ENCODE results near the gene TTC9C.
"Not testable (repeated sequence)": the region's sequence is repeated elsewhere in the genome, so short reads cannot be mapped to it uniquely, and the experiment has no call there.

TTC9C gene

DNA sequence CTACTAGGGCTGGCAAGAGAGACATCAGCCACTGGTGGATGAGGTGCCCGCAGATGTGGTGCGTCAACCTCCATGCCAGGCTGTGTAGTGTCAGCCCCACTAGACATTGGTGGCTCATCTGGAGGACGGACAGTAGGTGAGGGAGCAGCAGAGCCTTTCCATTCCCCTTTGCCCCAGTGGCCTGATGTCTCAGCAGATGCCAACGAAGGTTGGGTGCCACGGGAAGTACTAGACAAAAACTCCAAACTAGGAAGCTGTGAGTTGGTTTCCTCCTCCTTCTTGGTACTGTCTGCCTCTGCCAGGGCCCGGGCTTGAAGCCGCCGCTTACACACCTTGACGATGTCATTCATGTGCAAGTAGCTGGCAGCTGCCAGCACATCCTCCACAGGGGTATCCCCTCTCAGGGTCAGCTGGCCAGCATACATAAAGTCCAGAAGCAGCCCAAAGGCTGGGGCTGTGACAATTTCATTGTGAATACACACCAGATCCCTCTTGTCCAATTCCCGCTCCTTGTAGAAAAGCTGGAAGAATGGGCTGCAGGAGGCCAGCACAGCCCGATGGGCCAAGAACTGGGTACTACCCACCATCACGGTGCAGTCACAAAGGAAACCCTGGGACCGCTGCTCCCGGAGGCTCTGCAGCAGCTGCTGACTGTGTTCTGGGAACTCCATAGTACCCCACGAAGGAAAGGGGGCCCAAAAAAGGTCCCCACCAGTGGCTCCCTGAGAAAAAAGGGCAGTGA, 24.9 kb downstream of the TTC9C start:
- no peak for DNase-seq

DNA sequence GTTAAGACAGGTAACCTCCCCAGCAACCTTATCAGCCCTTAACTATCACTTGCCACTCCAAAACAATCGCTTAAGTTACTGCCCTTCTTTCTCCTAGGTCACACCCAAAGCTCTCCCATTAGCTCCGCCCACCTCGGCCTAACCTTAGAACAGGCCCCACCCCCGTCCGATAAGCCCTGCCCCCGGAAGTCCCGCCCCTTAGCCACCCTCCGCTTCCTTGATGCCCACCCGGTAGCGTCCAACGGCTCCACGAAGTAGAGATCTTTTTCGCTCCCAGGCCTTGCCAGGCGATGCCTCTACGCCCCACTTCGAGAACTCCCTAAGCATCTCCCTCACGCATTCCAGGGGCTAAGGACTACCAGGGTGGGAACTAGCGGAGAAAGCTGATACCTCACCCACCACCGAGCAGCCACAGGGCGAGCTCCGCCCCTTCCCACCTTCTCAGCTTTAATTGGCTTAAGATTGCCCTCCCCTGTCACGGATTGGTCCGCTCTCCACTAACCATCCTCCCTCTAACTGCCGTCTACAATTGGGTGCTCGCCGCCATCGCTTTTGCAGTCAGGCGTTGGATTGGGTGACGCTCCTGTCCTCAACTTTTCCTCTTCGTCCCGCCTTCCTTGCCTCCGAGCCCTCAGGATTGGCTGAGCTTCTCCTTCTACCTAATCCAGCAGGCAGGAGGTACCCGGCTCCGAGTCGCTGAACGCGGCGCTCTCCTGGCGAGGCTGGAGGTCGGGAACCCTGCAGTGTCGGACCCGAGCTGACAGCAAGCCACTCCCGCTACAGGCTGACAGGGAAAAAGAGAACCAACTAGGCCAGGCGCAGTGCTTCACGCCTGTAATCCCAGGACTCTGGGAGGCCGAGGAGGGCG, 25.7 kb downstream of the TTC9C start, which contains the start of gene ZBTB3:
ZBTB3 (minus strand) TSS at position 425 of the 868 bp plus-strand sequence. CDS start 496 bp downstream, outside the sequence.
- DNase-seq: peak; percentile 99

DNA sequence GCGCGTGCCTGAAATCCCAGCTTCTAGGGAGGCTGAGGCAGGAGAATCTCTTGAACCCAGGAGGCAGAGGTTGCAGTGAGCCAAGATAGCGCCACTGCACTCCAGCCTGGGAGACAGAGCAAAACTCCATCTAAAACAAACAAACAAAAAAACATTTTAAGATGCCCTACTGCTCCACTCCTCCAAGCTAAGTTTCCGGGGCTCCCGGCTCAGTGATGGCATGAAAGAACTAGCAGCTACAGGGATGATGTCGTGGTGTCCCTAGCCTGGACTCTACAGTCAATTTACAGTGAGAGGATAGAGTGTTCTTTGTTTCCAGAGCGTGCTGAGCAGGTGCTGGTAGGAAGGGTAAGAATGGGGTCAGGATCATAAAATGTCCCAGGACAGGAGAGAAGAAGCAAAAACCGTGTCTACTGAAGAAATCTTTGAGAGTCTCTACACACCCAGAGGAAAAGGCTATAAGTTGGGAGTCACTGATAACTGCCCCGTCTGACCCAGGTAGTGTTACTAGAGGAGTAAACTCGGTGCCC, 26.9 kb downstream of the TTC9C start:
- no peak for DNase-seq

DNA sequence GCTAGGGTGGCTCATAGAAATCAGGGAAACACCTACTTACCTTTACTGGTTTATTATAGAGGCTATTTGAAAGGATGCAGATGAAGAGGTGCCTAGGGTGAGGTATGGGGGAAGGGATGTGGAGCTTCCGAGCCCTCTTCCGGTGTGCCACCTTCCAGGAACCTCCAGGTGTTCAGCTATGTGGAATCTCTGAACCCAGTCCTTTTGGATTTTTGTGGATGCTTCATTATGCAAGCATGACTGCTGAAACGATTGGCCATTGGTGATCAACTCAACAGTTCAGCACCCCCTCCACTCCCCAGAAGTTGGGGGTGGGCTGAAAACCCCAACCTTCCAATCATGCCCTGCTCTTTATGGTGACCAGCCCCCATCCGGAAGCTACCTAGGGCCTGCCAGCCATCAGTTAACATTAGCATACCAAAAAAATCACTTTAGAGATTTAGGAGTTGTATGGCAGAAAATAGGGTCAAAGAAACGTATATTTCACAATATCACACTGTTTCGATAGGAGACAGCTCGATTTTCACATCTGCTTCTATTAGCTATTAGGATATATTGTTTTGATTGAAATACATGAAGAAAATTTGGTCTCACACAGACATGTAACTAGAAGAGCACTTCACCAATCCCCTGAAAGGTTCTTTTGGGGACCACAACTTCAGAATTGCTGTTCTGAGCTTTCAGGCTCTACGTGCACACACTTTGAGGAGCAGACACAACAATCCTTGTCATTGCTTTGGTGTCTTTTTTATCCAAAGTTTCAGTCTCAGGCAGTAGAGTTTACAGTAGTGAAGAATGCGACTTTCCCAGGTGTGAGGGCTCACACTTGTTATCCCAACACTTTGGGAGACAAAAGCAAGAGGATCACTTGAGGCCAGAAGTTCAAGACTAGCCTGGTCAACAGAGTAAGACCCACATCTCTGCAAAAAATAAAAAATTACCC, 29.8 kb downstream of the TTC9C start:
- no peak for DNase-seq

DNA sequence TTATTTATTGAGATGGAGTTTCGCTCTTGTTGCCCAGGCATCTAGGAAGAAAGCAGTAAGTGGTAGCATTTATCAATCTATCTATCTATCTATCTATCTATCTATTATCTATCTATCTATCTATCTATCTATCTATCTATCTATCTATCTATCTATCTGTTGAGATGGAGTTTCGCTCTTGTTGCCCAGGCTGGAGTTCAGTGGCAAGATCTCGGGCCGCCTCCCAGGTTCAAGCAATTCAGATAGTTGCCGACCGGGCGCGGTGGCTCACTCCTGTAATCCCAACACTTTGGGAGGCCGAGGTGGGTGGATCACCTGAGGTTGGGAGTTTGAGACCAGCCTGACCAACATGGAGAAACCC, 32.6 kb downstream of the TTC9C start:
- DNase-seq: not testable (repeated sequence)

DNA sequence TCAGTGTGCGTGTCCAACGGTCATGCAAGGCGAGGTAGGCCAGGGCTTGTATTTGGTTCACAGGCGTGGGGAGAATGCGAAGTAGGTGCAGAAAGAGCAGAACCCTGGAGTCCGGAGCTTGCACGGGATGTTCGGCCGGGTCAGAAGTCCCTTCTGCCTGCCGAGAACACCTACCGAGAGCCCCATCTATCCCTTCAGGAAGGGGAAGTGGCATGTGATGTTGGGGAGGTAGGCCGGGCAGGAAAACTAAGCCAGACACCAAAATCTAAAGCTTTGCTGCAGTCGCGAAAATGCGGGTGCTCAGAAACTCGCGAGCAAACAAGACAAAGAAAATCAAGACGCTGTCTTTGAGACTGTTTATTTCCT, 42.5 kb downstream of the TTC9C start:
- no peak for DNase-seq

DNA sequence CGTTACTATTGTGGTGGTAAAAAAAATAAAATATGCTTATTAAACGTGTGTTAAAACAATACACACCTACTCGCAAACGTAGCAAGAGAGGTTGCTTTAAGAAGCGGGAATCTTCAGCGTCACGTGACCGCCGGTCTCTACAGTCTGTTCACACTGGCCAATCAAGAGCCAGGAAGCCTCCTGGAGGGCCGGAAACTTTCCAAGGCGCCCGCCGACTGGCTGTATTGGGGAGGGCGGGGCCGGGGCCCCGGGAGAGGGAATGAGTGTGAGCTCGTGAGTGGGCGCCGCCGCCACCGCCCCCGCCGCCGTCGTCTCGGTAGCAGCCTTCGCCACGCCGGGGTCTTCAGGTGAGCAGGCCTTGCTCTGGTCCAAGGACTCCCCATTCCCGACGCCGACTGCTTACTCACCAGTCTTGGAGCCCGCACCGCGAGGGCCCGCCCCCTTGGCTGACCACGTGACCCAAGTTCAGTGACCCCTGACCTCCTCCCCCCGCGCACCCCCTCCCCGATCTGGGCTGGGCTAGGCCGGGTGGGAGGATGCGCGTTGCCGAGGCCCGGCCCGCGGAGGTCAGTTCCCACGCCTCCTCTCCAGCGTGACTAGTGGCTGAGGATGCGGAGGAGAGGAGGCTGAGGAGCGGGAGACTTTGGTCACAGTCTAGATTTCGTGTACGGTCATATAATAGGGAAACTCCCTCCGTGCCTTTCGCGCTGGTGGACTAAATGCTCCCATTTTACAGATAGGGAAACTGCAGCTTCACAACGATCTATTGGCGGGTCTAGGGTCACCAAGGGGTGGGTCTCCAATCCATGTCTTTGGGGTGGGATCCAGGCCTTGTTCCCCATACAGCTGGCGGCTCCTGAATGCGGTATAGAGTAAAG, 43.1 kb downstream of the TTC9C start, which contains the start of gene TAF6L:
TAF6L (plus strand) TSS at position 253 of the 878 bp plus-strand sequence. CDS start 4,388 bp downstream, outside the sequence.
- DNase-seq: peak; percentile 93

DNA sequence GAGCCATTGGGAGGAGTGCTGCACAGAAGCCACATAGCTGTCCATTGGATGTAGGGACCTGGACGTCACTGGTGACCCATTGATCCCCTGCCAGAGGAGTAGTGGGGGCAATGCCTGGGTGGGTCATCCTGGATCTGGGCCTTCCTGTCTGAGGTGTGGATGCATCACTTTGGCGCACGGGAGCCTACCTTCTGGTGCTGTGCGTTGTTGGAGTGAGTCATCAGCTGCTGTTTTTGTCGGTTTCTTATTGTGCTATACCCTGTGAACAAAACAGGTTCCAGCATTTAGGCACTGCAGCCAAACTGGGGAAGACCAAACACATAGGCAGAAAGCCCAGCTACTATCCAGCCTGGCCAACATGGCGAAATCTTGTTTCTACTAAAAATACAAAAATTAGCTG, 46.1 kb downstream of the TTC9C start:
- DNase-seq: no peak

DNA sequence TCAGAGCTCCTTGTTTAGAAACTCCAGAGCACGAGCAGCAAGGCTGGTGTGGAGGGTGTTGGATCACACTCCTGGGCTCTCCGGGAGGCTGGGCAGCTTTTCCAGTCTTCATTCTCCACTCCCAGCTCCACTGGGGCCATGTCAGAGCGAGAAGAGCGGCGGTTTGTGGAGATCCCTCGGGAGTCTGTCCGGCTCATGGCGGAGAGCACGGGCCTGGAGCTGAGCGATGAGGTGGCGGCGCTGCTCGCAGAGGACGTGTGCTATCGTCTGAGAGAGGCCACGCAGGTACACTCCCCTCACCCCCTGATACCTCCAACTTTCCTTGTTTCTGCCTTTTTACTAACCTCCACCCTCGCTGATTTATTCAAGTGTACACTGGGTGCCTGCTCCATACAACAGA, 47.4 kb downstream of the TTC9C start:
- DNase-seq: no peak

DNA sequence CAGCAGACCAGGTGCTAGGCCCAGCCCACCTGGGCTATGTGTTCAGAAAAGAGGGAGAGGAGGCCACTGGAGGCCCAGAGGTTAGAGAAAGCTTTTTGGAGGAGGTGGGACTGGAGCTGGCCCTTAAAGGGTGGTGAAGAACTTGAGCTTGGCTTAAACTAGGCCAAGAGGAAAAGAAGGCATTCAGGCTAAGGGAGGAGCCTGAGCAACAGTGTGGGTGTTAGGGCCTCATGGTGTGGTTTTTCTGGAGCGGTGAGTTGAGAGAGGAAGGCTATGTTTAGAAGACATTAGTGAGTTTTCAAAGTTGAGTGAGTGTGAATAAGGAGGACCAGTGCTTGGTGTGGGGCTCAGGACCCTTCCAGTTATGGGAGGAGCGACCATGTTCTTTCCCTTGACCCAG, 49.1 kb downstream of the TTC9C start:
- DNase-seq: no peak

DNA sequence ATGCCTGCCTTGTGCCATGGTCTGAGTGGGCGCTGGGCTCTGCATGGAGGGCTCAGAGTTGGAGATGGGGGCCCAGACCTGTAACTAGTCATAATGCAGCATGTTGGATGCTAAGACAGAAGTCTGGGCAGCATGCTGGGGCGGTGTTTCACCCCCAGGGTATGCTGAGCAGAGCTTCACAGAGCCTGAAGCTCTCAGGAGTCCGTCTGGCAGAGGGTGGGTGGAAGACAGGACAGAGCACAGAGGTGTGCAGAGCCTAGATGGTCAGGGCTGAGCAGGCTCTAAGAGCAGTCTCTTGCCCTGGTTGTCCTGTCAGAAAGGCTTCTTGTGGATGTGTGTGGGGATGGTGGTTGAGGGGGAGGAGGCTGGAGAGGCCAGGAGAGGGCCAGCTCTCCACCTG, 50.2 kb downstream of the TTC9C start:
- no peak for DNase-seq

DNA sequence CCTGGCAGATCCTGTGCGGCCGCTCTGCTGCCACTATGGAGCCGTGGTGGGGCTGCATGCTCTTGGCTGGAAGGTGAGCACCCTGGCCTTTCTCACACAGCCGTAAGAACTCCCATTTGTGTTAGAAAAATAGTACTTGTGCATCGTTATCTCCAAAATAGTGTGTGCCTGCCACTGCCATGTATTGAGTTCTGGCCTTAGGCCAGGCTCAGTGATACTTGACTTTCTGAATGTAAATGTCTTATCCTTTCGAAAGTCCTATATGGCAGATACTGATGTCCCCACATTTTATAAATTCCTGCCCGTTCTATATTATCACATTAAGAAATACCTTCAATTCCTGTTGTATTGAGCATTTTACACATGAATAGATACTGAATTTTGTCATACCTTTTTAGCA, 54.5 kb downstream of the TTC9C start:
- no peak for DNase-seq

DNA sequence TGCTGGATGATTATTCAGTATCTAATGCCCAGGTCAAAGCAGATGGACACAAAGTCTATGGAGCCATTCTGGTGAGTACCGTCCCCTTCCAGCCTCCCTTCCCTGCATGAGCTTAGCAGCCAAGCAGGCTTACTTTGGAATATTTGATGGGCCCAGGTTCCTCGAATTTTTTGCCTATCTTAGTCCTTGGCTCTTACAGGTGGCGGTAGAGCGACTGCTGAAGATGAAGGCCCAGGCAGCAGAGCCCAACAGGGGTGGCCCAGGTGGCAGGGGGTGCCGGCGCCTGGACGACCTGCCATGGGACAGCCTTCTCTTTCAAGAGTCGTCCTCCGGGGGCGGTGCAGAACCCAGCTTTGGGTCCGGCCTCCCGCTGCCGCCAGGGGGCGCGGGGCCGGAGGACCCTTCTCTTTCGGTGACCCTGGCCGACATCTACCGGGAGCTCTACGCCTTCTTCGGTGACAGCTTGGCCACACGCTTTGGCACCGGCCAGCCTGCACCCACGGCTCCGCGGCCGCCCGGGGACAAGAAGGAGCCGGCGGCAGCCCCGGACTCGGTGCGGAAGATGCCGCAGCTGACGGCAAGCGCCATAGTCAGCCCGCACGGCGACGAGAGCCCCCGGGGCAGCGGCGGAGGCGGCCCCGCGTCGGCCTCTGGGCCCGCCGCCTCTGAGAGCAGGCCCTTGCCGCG, 58.2 kb downstream of the TTC9C start:
- DNase-seq: peak; percentile 90

DNA sequence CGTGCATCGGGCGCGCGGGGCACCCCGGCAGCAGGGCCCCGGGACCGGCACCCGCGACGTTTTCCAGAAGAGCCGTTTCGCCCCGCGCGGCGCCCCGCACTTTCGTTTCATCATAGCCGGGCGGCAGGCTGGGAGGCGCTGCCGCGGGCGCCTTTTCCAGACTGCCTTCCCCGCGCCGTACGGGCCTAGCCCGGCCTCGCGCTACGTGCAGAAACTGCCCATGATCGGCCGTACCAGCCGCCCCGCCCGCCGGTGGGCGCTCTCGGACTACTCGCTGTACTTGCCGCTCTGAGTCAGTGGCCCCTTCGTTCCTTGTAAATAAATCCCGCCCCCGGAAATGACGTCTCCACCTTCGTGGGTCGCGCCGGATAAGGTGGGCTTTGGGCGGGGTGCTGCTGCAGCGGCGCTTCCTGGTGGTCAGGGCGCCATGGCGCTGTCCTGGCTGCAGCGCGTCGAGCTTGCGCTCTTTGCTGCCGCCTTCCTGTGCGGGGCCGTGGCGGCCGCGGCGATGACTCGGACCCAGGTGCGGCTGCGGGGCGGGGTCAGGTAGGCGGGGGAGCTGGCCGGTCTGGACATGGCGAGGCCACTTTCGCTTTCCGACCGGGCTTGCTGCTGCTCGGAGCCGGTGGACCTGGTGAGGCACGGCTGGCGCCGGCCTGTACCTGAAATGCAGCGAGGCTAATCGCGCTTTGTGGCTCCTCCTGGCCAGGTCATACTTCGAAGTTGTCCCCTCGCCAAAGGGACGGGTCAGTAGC, 58.9 kb downstream of the TTC9C start, which contains the start of gene TMEM179B:
TMEM179B (plus strand) TSS at position 398 of the 755 bp plus-strand sequence; CDS start at position 428, 30 bp downstream.
- DNase-seq: peak; percentile 98
